ENCODE measurements around the gene BAHD1.

Gene BAHD1

GRCh38 chr15:40421246-40422157 is 19.3 kb upstream of the BAHD1 start:
- peak; percentile 77 for ATAC-seq (ENCODE audit: low read depth)
- Histone ChIP-seq H3K27me3 (ENCODE audit: insufficient read depth, poor library complexity, severe bottlenecking) (no peaks in the 10 kb centered on the region), H3K4me3 (ENCODE audit: severe bottlenecking) (no peak overlapping the region), H3K4me1 (ENCODE audit: insufficient read depth, poor library complexity, severe bottlenecking) (peaks cover 15% of the 10 kb centered on the region), H3K36me3 (ENCODE audit: low read depth) (peaks cover 24% of the 10 kb centered on the region), H3K27ac (ENCODE audit: poor library complexity, severe bottlenecking) (peak overlapping the region; percentile 32), H3K9me3 (ENCODE audit: severe bottlenecking) (no peaks in the 10 kb centered on the region)
- peak; percentile 100 for TF ChIP-seq CTCF (IDR thresholded peaks at IDR 0.05; ENCODE audit: poor library complexity, severe bottlenecking)
- no peak for DNase-seq (ENCODE audit: low spot score)

DNA sequence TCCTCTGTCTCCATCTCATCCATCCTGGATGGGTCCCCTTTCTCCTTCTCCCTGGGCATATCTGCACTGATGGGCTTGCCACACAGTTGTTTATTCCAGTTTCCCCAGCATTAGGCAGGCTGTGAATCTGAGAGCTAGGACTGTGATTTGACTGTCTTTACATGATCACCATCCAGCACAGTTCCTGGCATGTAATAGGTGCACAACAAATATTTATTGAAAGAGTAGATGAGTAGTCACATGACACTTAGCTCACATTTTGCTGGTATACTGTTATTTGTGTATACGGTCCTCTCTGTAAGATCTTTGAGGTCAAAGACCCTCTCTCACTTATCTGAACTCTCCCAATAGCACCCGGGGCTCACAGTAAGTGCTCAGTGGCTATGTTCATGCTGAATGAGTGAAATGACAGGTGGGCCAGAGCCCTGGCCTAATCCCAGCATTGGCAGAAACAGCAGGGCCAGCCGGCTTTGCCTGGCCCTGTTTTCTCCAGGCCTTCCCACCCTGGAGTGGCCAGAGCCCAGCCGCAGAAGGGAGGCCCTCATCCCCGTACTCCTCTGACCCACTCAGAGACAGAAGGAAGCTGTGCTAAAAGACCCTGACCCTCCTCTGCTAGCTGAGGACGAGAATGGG is 16.2 kb upstream of the BAHD1 start:
- Histone ChIP-seq H3K4me3 (ENCODE audit: severe bottlenecking) (no peak overlapping the region), H3K27ac (ENCODE audit: poor library complexity, severe bottlenecking) (no peak overlapping the region), H3K36me3 (ENCODE audit: low read depth) (peaks cover under 1% of the 10 kb centered on the region; the same call in 1 of the 2 replicates), H3K9me3 (ENCODE audit: severe bottlenecking) (no peaks in the 10 kb centered on the region), H3K27me3 (ENCODE audit: insufficient read depth, poor library complexity, severe bottlenecking) (no peaks in the 10 kb centered on the region), H3K4me1 (ENCODE audit: insufficient read depth, poor library complexity, severe bottlenecking) (peaks cover 15% of the 10 kb centered on the region)
- TF ChIP-seq CTCF (IDR thresholded peaks at IDR 0.05; ENCODE audit: poor library complexity, severe bottlenecking): no peak
- ATAC-seq (ENCODE audit: low read depth) (no peak), DNase-seq (ENCODE audit: low spot score) (no peak)

GRCh38 chr15:40425681-40426080 is 15.1 kb upstream of the BAHD1 start:
- no peak for TF ChIP-seq CTCF (IDR thresholded peaks at IDR 0.05; ENCODE audit: poor library complexity, severe bottlenecking)
- no peak overlapping the region for H3K4me3 ChIP-seq (ENCODE audit: severe bottlenecking)
- DNase-seq (ENCODE audit: low spot score): no peak
- ATAC-seq (ENCODE audit: low read depth): no peak
- no peaks in the 10 kb centered on the region for H3K27me3 ChIP-seq (ENCODE audit: insufficient read depth, poor library complexity, severe bottlenecking)
- no peaks in the 10 kb centered on the region for H3K36me3 ChIP-seq (ENCODE audit: low read depth)
- no peaks in the 10 kb centered on the region for H3K9me3 ChIP-seq (ENCODE audit: severe bottlenecking)
- peaks cover 12% of the 10 kb centered on the region for H3K4me1 ChIP-seq (ENCODE audit: insufficient read depth, poor library complexity, severe bottlenecking)
- H3K27ac ChIP-seq (ENCODE audit: poor library complexity, severe bottlenecking): no peak overlapping the region

DNA sequence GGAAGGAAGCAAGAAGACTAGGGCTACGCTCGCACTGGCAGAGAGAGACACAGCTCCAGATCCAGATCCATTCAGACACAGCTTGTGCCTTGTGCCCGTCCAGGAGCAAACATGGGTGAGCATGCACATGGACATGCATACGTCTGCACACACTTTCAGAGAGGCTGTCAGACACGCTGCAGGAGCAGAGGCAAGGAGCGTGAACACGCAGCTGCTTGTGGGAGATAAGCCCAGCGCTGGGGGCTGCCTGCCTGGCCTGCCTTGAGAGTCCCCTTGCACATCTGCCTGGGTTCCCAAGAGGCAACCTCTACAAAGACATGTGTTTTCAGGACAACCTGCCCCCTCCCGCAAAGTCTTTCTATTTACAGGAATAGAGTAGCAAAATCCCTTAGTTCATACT is 13.6 kb upstream of the BAHD1 start:
- no peak overlapping the region for H3K4me3 ChIP-seq (ENCODE audit: severe bottlenecking)
- ATAC-seq (ENCODE audit: low read depth) (no peak), DNase-seq (ENCODE audit: low spot score) (no peak)
- no peak overlapping the region for H3K27ac ChIP-seq (ENCODE audit: poor library complexity, severe bottlenecking)
- no peaks in the 10 kb centered on the region for H3K27me3 ChIP-seq (ENCODE audit: insufficient read depth, poor library complexity, severe bottlenecking)
- H3K36me3 ChIP-seq (ENCODE audit: low read depth): no peaks in the 10 kb centered on the region
- no peak for TF ChIP-seq CTCF (IDR thresholded peaks at IDR 0.05; ENCODE audit: poor library complexity, severe bottlenecking)
- H3K9me3 ChIP-seq (ENCODE audit: severe bottlenecking): no peaks in the 10 kb centered on the region
- no peaks in the 10 kb centered on the region for H3K4me1 ChIP-seq (ENCODE audit: insufficient read depth, poor library complexity, severe bottlenecking)

Measured in RWPE2 (cell line).